ENCODE measurements around the gene KXD1. TPM values are rescaled to one million over a fixed set of nuclear protein-coding genes. Genes with fewer than 3 reads are reported as not detected.

The KXD1 gene
- total RNA-seq, 2 donors from 2014 or later: 108 to 115 TPM

- Histone ChIP-seq H3K27ac (ENCODE audit: low read depth, low read length) (no peak overlapping the region), H3K36me3 (ENCODE audit: control insufficient read depth, insufficient read depth, low read length) (no peaks in the 10 kb centered on the region), H3K4me1 (ENCODE audit: control insufficient read depth, insufficient read depth, low read length) (no peaks in the 10 kb centered on the region), H3K9me3 (ENCODE audit: control insufficient read depth, low read length) (no peaks in the 10 kb centered on the region), H3K4me3 (ENCODE audit: low read length) (no peak overlapping the region), H3K27me3 (ENCODE audit: control insufficient read depth, insufficient read depth, low read length, poor library complexity, severe bottlenecking) (peaks cover 30% of the 10 kb centered on the region), H3K9ac (ENCODE audit: extremely low read depth, low read length, poor library complexity, severe bottlenecking) (no peak overlapping the region)
- no peak for DNase-seq
- Mint-ChIP-seq H3K4me3 (no peak overlapping the region), H3K9me3 (no peaks in the 10 kb centered on the region), H3K27ac (no peak overlapping the region), H3K4me1 (peaks cover 3% of the 10 kb centered on the region), H3K27me3 (ENCODE audit: insufficient read depth) (peaks cover 45% of the 10 kb centered on the region), H3K36me3 (ENCODE audit: low read depth) (no peaks in the 10 kb centered on the region)
- TF ChIP-seq, protein P1, sequence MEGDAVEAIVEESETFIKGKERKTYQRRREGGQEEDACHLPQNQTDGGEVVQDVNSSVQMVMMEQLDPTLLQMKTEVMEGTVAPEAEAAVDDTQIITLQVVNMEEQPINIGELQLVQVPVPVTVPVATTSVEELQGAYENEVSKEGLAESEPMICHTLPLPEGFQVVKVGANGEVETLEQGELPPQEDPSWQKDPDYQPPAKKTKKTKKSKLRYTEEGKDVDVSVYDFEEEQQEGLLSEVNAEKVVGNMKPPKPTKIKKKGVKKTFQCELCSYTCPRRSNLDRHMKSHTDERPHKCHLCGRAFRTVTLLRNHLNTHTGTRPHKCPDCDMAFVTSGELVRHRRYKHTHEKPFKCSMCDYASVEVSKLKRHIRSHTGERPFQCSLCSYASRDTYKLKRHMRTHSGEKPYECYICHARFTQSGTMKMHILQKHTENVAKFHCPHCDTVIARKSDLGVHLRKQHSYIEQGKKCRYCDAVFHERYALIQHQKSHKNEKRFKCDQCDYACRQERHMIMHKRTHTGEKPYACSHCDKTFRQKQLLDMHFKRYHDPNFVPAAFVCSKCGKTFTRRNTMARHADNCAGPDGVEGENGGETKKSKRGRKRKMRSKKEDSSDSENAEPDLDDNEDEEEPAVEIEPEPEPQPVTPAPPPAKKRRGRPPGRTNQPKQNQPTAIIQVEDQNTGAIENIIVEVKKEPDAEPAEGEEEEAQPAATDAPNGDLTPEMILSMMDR (conservative IDR thresholded peaks at IDR 0.05): no peak
- WGBS, 2 experiments (ENCODE audit: insufficient coverage in 1 of 2, insufficient read length in 1 of 2): 93 to 98% methylated on average over 7 to 13 of the region's 13 CpGs
Measured at GRCh38 chr19:18618236-18618635, 60.6 kb downstream of the KXD1 start.

Other genes starting within 250 kb of the KXD1 start
- 100 to 1,000 TPM; 252 to 276 TPM for gene LSM4, start 234.8 kb upstream of the KXD1 start, total RNA-seq
- gene PGPEP1, start 217.3 kb upstream of the KXD1 start, total RNA-seq: 1 to 10 TPM; 7.7 to 9.0 TPM
- 1 to 10 TPM in 1 of 2 donors, under 1 TPM in 1; 0.90 to 2.2 TPM for gene GDF15, start 171.7 kb upstream of the KXD1 start, total RNA-seq
- not detected for gene LRRC25, start 160.2 kb upstream of the KXD1 start, total RNA-seq
- gene SSBP4, start 138.5 kb upstream of the KXD1 start, total RNA-seq: 10 to 100 TPM; 35.9 to 43.5 TPM
- gene ISYNA1, start 119.7 kb upstream of the KXD1 start, total RNA-seq: 100 to 1,000 TPM; 156 to 212 TPM
- 10 to 100 TPM; 10.9 to 15.4 TPM for gene ELL, start 35.8 kb upstream of the KXD1 start, total RNA-seq
- 100 to 1,000 TPM; 277 to 336 TPM for gene FKBP8, start 14.3 kb upstream of the KXD1 start, total RNA-seq
- 1,000 to 10,000 TPM; 1,143 to 1,222 TPM for gene UBA52, start 14.0 kb downstream of the KXD1 start, total RNA-seq
- gene REX1BD, start 30.9 kb downstream of the KXD1 start, total RNA-seq: 10 to 100 TPM; 76.9 to 83.9 TPM
- 10 to 100 TPM; 10.4 to 10.5 TPM for gene CRLF1, start 48.9 kb downstream of the KXD1 start, total RNA-seq
- 1 to 10 TPM; 5.0 to 7.2 TPM for gene TMEM59L, start 55.0 kb downstream of the KXD1 start, total RNA-seq
- 10 to 100 TPM in 1 of 2 donors, 1 to 10 TPM in 1; 9.4 to 11.2 TPM for gene KLHL26, start 79.2 kb downstream of the KXD1 start, total RNA-seq
- 10 to 100 TPM; 26.6 to 29.7 TPM for gene CRTC1, start 125.8 kb downstream of the KXD1 start, total RNA-seq
- not detected for gene COMP, start 233.4 kb downstream of the KXD1 start, total RNA-seq

Data from endodermal cell (in vitro differentiated cells).